Astrocyte of the cerebellum (primary cell): ENCODE data around the gene PSG2.
"Not testable (repeated sequence)": the region's sequence is repeated elsewhere in the genome, so short reads cannot be mapped to it uniquely, and the experiment has no call there.

Experiments used
- DNase-seq: peaks from one replicate; pipeline ENCODE4 v3.0.0-alpha.2; 2011; ENCODE audit warnings: low read depth
- H3K4me3 ChIP-seq: 2 replicates; pipeline ENCODE4 v1.5.1; 2011; ENCODE audit warnings: mild to moderate bottlenecking, low read depth, low read length, moderate library complexity
- CTCF ChIP-seq: IDR thresholded peaks from 2 replicates; pipeline ENCODE4 v1.5.1; 2012; ENCODE audit warnings: low read length, low read depth, moderate library complexity, mild to moderate bottlenecking; ENCODE audit errors: missing control alignments
- in situ Hi-C: cut with HindIII; loops from 2 replicates; pipeline ENCODE4 v1.10.0; 2017; ENCODE audit warnings: low sequenced_read_pairs

The PSG2 gene

GRCh38 chr19:43082601-43083000 lies at the start of gene PSG2:
TSS of gene PSG2 (minus strand) at chr19:43082701. CDS start at chr19:43082569, 132 bp downstream.
- in situ Hi-C loops, H3K4me3 ChIP-seq, DNase-seq: not testable (repeated sequence)

GRCh38 chr19:43131281-43131842 lies 48.9 kb upstream of the PSG2 start:
- in situ Hi-C loops, H3K4me3 ChIP-seq, DNase-seq: not testable (repeated sequence)

GRCh38 chr19:43129197-43129596 lies 46.7 kb upstream of the PSG2 start:
- DNase-seq, H3K4me3 ChIP-seq, in situ Hi-C loops: not testable (repeated sequence)

GRCh38 chr19:43127336-43127735 lies 44.8 kb upstream of the PSG2 start:
- DNase-seq, H3K4me3 ChIP-seq, in situ Hi-C loops: not testable (repeated sequence)

- DNase-seq, result no peak
- in situ Hi-C loops, result no loop called here
- TF ChIP-seq CTCF, result no peak
- H3K4me3 ChIP-seq, result no peak overlapping the region
These were observed 44.2 kb upstream of the PSG2 start for GRCh38 chr19:43126720-43127119.

GRCh38 chr19:43124360-43124759 lies 41.9 kb upstream of the PSG2 start:
- in situ Hi-C loops, result no loop called here

GRCh38 chr19:43120433-43121026 lies 38.0 kb upstream of the PSG2 start:
- in situ Hi-C loops, DNase-seq, H3K4me3 ChIP-seq: not testable (repeated sequence)

More at GRCh38 chr19:43124360-43124759, 41.9 kb upstream of the PSG2 start:
- DNase-seq, result no peak
- no peak for TF ChIP-seq CTCF
- no peak overlapping the region for H3K4me3 ChIP-seq

GRCh38 chr19:43119526-43119925 lies 37.0 kb upstream of the PSG2 start:
- H3K4me3 ChIP-seq, DNase-seq, in situ Hi-C loops: not testable (repeated sequence)

- H3K4me3 ChIP-seq, DNase-seq, in situ Hi-C loops: not testable (repeated sequence)
These were observed 33.9 kb upstream of the PSG2 start for GRCh38 chr19:43116421-43116820.

- H3K4me3 ChIP-seq, in situ Hi-C loops, DNase-seq: not testable (repeated sequence)
These were observed 33.0 kb upstream of the PSG2 start for GRCh38 chr19:43115548-43115947.

GRCh38 chr19:43115064-43115463 lies 32.6 kb upstream of the PSG2 start:
- DNase-seq, in situ Hi-C loops, H3K4me3 ChIP-seq: not testable (repeated sequence)

GRCh38 chr19:43114626-43115025 lies 32.1 kb upstream of the PSG2 start:
- H3K4me3 ChIP-seq, in situ Hi-C loops, DNase-seq: not testable (repeated sequence)

- DNase-seq, H3K4me3 ChIP-seq, in situ Hi-C loops: not testable (repeated sequence)
These were observed 24.9 kb upstream of the PSG2 start for GRCh38 chr19:43107401-43107800.
